ENCODE results near the gene NPC2. TPM values are rescaled to one million over a fixed set of nuclear protein-coding genes. Genes with fewer than 3 reads are reported as not detected.

NPC2 gene
- total RNA-seq, 2 experiments from 2014 or later = 12.5 to 14.2 TPM

GRCh38 chr14:74442757-74443156, 50.3 kb downstream of the NPC2 start:
- H3K36me3 Mint-ChIP-seq = no peaks in the 10 kb centered on the region
- H3K27me3 Mint-ChIP-seq = peaks cover 9% of the 10 kb centered on the region
- no peak for DNase-seq
- H3K4me3 Mint-ChIP-seq = no peak overlapping the region
- H3K4me1 Mint-ChIP-seq = no peaks in the 10 kb centered on the region
- H3K9me3 Mint-ChIP-seq = peaks cover under 1% of the 10 kb centered on the region
- H3K27ac Mint-ChIP-seq = no peak overlapping the region

DNA sequence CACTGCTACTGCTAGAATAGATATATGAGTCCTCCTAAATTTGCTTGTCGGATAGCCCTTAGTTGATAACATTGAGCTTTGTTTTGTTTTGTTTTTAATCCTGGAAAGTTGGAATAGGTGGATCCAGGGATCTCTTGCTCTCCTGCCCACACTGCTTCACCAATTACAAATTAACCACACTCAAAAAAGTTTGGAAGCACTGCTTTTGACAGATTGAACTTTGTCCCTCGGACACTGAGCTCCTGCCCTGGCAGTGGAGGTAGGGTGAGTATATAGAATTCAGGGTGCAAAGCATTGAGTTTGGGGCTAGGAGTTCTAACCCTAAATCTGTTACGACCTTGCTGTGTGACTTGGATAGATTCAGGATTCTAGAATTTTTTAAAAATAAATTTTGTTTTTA, 52.0 kb downstream of the NPC2 start:
- no peak for DNase-seq
- no peak overlapping the region for H3K4me3 Mint-ChIP-seq
- H3K36me3 Mint-ChIP-seq = no peaks in the 10 kb centered on the region
- H3K4me1 Mint-ChIP-seq = no peaks in the 10 kb centered on the region
- peaks cover 7% of the 10 kb centered on the region for H3K27me3 Mint-ChIP-seq
- no peaks in the 10 kb centered on the region for H3K9me3 Mint-ChIP-seq
- no peak overlapping the region for H3K27ac Mint-ChIP-seq

DNA sequence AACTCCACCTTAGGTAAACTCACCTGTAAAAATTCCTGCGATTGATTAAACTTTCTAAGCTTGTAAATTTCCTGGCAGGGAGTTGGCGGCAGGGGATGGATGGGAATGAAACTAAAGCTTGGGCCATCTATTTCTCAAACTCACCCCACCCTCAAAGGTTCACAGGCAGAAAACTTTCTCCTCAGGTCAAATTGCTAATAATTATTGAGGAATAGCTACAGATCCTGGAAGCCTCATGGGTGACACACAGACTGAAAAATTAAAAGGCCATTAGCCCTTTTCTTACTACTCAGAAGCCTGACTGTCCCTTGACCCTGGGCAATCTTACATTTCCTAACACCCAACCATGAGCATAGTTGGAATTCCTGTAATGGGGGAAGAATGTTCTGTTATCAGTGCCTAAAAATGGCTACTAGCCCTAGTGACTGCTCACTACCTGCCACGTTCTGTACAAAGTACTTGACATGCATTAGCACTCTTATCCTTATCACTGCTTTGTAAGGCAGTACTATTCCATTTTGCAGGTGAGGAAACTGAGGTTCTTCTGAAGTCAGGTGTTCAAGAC, 54.7 kb downstream of the NPC2 start:
- H3K27me3 Mint-ChIP-seq = peaks cover 16% of the 10 kb centered on the region
- no peaks in the 10 kb centered on the region for H3K36me3 Mint-ChIP-seq
- H3K4me1 Mint-ChIP-seq = no peaks in the 10 kb centered on the region
- H3K4me3 Mint-ChIP-seq = no peak overlapping the region
- no peak for DNase-seq
- H3K9me3 Mint-ChIP-seq = no peaks in the 10 kb centered on the region
- no peak overlapping the region for H3K27ac Mint-ChIP-seq

DNA sequence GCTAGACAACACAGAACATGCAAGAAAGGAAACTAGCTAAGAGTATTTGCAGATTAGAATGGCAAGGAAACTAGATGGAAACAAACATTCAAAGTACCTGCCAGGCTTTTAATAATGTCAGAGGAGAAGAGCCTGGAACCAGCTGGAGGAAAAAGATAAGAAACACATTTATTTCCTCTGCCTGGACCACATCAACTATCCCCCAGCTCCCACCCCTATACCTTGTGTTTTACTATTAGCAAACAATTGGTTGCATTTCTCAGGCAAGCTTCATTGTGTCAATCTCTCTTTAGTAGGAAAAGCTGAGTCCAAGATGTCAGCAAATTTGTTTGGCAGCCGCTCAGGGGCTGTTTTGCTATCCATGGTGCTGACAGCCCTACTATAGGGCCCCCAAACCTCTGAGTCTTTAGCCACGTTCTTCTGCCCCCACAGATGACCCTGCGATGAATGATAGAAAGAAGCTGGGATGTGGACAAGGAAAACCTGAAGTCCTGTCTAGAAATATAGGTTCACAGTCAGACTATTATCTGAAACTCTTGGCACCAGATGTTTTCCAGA, 55.5 kb downstream of the NPC2 start:
- DNase-seq = no peak
- Mint-ChIP-seq H3K27ac (no peak overlapping the region), H3K9me3 (no peaks in the 10 kb centered on the region), H3K27me3 (peaks cover 16% of the 10 kb centered on the region), H3K36me3 (no peaks in the 10 kb centered on the region), H3K4me3 (no peak overlapping the region), H3K4me1 (no peaks in the 10 kb centered on the region)

- no peaks in the 10 kb centered on the region for H3K4me1 Mint-ChIP-seq
- H3K4me3 Mint-ChIP-seq = no peak overlapping the region
- DNase-seq = no peak
- H3K9me3 Mint-ChIP-seq = no peaks in the 10 kb centered on the region
- no peak overlapping the region for H3K27ac Mint-ChIP-seq
- no peaks in the 10 kb centered on the region for H3K36me3 Mint-ChIP-seq
- H3K27me3 Mint-ChIP-seq = peaks cover 20% of the 10 kb centered on the region
Measured at GRCh38 chr14:74434294-74434693, 58.8 kb downstream of the NPC2 start.

DNA sequence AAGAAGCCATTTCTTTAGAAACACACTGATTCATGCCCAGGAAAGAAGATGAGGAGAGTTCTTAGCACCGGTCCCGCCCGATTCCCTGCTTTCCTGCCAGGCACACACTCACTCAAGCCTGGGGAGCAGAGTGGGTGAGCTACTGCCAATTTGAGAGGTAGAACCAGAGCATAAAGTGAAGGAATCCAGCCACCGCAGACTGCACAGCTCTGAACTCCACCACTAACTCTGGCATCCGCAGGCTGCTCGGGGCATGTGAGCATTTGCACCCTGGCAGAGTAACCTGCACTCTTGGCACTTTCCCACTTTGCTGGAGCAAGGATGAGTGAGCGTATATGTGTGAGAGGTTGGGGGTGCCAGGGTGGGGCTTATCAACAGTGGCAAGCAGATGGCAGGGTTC, 63.1 kb downstream of the NPC2 start:
- no peak for DNase-seq
- Mint-ChIP-seq H3K36me3 (no peaks in the 10 kb centered on the region), H3K27me3 (peaks cover 31% of the 10 kb centered on the region)

More for the DNA sequence above, 63.1 kb downstream of the NPC2 start:
- no peaks in the 10 kb centered on the region for H3K4me1 Mint-ChIP-seq
- no peaks in the 10 kb centered on the region for H3K9me3 Mint-ChIP-seq
- H3K27ac Mint-ChIP-seq = no peak overlapping the region
- no peak overlapping the region for H3K4me3 Mint-ChIP-seq

Other genes starting within 250 kb of the NPC2 start
- 10 to 100 TPM; 36.8 to 36.9 TPM for gene ABCD4, start 190.4 kb downstream of the NPC2 start, total RNA-seq
- not detected for gene VRTN, start 144.8 kb downstream of the NPC2 start, total RNA-seq
- gene SYNDIG1L, start 67.1 kb downstream of the NPC2 start, total RNA-seq = not detected
- gene ISCA2, start 460 bp upstream of the NPC2 start, total RNA-seq = 10 to 100 TPM; 29.7 to 31.0 TPM
- under 1 TPM; 0.06 to 0.10 TPM for gene LTBP2, start 118.9 kb upstream of the NPC2 start, total RNA-seq
- 10 to 100 TPM; 29.9 to 37.7 TPM for gene AREL1, start 219.8 kb upstream of the NPC2 start, total RNA-seq
- 100 to 1,000 TPM in 1 of 2 experiments, 10 to 100 TPM in 1; 95.5 to 103 TPM for gene FCF1, start 219.8 kb upstream of the NPC2 start, total RNA-seq

All from activated naive CD8-positive, alpha-beta T cell treated with anti-CD3 and anti-CD28 coated beads for 36 hours (primary cell).